GM19238 (cell line): ENCODE measurements around the gene STX17.
A peak's percentile ranks its signal among the peaks of the same experiment; 100 is the strongest.

Experiments
- DNase-seq: peaks from one replicate; pipeline ENCODE4 v3.0.0; 2011; ENCODE audit warnings: low spot score; ENCODE audit not compliant: insufficient read length

The STX17 gene

GRCh38 chr9:99905833-99906402 lies 536 bp upstream of the STX17 start:
- no peak for DNase-seq

- peak; percentile 1 for DNase-seq
These were observed 716 bp downstream of the STX17 start for GRCh38 chr9:99907208-99907532.

GRCh38 chr9:99911600-99911999 lies 5.1 kb downstream of the STX17 start:
- no peak for DNase-seq

GRCh38 chr9:99916650-99917049 lies 10.2 kb downstream of the STX17 start:
- DNase-seq, result no peak

GRCh38 chr9:99918134-99918533 lies 11.7 kb downstream of the STX17 start:
- DNase-seq, result no peak

GRCh38 chr9:99919930-99920329 lies 13.5 kb downstream of the STX17 start:
- DNase-seq, result no peak

- DNase-seq, result no peak
These were observed 15.6 kb downstream of the STX17 start for GRCh38 chr9:99921875-99922710.

- DNase-seq, result no peak
These were observed 16.2 kb downstream of the STX17 start for GRCh38 chr9:99922711-99923030.

- no peak for DNase-seq
These were observed 19.1 kb downstream of the STX17 start for GRCh38 chr9:99925541-99925940.

- DNase-seq, result no peak
These were observed 23.2 kb downstream of the STX17 start for GRCh38 chr9:99929652-99930051.

GRCh38 chr9:99931155-99931840 lies 24.8 kb downstream of the STX17 start:
- DNase-seq, result no peak

- DNase-seq, result no peak
These were observed 30.6 kb downstream of the STX17 start for GRCh38 chr9:99936947-99937587.

- no peak for DNase-seq
These were observed 40.9 kb downstream of the STX17 start for GRCh38 chr9:99947395-99947794.

- DNase-seq, result no peak
These were observed 42.0 kb downstream of the STX17 start for GRCh38 chr9:99948482-99948881.

GRCh38 chr9:99948896-99949295 lies 42.4 kb downstream of the STX17 start:
- DNase-seq, result no peak

GRCh38 chr9:99953861-99954507 lies 47.5 kb downstream of the STX17 start:
- no peak for DNase-seq

- DNase-seq, result peak; percentile 7
These were observed 48.4 kb downstream of the STX17 start for GRCh38 chr9:99954819-99955218.

- no peak for DNase-seq
These were observed 49.2 kb downstream of the STX17 start for GRCh38 chr9:99955606-99956005.

- no peak for DNase-seq
These were observed 56.3 kb downstream of the STX17 start for GRCh38 chr9:99962680-99963261.

- DNase-seq, result no peak
These were observed 57.9 kb downstream of the STX17 start for GRCh38 chr9:99964336-99964735.

- DNase-seq, result no peak
These were observed 59.5 kb downstream of the STX17 start for GRCh38 chr9:99966001-99966400.
